Choroid plexus epithelial cell (primary cell): ENCODE data around the gene MAST1.

Source experiments
- DNase-seq: peaks from one replicate; pipeline ENCODE4 v3.0.0-alpha.2; 2010; ENCODE audit warnings: low read depth
- H3K4me3 ChIP-seq: 2 replicates; pipeline ENCODE4 v1.5.1; 2011; ENCODE audit warnings: low read depth, mild to moderate bottlenecking, control low read depth, low read length, moderate library complexity
- TF ChIP-seq, protein P1 (sequence below): conservative IDR thresholded peaks from 2 replicates; pipeline ENCODE4 v1.5.1; 2011; ENCODE audit warnings: low read depth, mild to moderate bottlenecking, control low read depth, inconsistent platforms, low read length, moderate library complexity

The MAST1 gene

GRCh38 chr19:12865746-12866415, 27.6 kb downstream of the MAST1 start:
- TF ChIP-seq, protein P1, sequence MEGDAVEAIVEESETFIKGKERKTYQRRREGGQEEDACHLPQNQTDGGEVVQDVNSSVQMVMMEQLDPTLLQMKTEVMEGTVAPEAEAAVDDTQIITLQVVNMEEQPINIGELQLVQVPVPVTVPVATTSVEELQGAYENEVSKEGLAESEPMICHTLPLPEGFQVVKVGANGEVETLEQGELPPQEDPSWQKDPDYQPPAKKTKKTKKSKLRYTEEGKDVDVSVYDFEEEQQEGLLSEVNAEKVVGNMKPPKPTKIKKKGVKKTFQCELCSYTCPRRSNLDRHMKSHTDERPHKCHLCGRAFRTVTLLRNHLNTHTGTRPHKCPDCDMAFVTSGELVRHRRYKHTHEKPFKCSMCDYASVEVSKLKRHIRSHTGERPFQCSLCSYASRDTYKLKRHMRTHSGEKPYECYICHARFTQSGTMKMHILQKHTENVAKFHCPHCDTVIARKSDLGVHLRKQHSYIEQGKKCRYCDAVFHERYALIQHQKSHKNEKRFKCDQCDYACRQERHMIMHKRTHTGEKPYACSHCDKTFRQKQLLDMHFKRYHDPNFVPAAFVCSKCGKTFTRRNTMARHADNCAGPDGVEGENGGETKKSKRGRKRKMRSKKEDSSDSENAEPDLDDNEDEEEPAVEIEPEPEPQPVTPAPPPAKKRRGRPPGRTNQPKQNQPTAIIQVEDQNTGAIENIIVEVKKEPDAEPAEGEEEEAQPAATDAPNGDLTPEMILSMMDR = no peak
- no peak for DNase-seq
- no peak overlapping the region for H3K4me3 ChIP-seq

DNA sequence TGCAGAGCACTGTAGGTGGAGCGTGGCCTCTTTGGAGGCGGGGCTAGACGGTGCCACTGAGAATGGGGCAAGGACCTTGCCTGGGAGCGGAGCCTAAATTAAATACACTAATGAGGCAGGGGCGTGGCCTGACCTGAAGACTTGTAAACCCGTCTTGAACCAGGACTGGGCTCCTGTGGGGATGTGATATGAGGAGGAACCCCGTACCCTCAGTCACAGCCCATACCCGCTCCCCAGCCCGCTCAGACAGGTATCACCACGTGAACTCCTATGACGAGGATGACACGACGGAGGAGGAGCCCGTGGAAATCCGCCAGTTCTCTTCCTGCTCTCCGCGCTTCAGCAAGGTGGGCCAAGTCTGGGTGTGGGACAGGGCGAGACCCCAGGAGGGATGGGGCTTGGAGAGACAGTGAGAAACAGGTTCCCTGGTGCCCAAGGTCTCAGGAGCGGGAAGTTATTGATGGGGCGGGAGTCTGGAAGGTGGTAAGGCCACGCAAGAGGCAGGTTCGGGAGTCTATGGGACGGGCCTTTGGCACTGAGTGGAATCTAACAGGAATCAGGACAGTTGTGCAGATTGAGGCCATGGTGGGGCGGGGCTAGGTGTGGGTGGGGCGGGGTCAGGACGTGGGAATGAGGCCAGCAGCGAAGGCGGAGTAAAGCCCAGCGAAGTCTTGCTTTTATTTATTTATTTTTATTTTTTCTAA, 28.3 kb downstream of the MAST1 start:
- H3K4me3 ChIP-seq = no peak overlapping the region
- TF ChIP-seq, protein P1 = no peak
- no peak for DNase-seq

DNA sequence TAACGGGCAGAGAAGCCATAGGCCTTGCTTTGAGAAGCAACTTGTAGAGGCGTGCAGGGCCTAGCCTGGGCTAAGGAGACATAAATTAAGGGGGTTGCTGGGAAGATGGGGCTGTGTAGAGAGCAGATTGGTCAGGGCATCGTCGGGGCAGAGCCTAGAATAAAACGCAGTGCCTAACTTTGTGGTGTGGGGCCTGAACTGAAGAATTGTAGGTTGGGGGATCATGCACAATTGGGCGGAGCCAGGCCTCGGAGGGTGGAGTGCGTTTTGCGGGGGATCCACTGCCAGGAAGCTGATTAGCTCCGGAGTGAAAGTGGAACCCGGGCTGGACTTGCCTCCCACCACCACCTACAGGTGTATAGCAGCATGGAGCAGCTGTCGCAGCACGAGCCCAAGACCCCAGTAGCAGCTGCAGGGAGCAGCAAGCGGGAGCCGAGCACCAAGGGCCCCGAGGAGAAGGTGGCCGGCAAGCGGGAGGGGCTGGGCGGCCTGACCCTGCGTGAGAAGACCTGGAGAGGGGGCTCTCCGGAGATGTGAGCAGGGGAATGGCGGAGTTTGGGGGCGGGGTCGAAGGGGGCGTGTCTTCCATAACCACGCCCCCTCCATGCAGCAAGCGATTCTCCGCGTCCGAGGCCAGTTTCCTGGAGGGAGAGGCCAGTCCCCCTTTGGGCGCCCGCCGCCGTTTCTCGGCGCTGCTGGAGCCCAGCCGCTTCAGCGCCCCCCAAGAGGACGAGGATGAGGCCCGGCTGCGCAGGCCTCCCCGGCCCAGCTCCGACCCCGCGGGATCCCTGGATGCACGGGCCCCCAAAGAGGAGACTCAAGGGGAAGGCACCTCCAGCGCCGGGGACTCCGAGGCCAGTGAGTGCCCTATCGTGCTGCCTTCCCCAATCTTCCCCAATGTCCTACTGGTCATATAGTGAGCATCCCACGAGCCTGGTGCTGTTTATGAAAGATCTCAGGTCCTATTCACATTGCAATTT, 29.1 kb downstream of the MAST1 start:
- TF ChIP-seq, protein P1 = no peak
- DNase-seq = peak; percentile 58
- H3K4me3 ChIP-seq = peak overlapping the region; percentile 50

GRCh38 chr19:12868540-12869112, 30.3 kb downstream of the MAST1 start:
- TF ChIP-seq, protein P1 = no peak
- no peak overlapping the region for H3K4me3 ChIP-seq
- DNase-seq = peak; percentile 35

DNA sequence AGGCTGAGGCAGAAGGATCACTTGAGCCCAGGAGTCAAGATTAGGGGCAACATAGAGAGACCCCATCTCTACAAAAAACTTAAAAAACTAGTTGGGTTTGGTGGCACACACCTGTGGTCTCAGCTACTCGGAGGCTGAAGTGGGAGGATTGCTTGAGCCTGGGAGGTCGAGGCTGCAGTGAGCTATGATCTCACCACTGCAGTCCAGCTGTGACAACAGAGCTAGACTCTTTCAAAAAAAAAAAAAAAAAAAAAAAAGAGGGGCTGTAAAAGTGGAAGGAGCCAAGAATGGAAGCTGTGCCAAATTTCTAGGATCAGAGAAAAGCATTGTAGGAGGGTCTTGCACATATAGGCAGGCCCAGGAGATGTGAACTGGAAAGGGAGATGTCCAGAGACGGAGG, 33.4 kb downstream of the MAST1 start:
- TF ChIP-seq, protein P1 = no peak
- DNase-seq = no peak
- H3K4me3 ChIP-seq = no peak overlapping the region

GRCh38 chr19:12872255-12872654, 33.9 kb downstream of the MAST1 start:
- TF ChIP-seq, protein P1 = no peak
- H3K4me3 ChIP-seq = no peak overlapping the region
- no peak for DNase-seq
